NB4 (cell line): ENCODE results near the gene HBG2.

ENCODE experiments used
- CTCF ChIP-seq: IDR thresholded peaks from one replicate; pipeline ENCODE4 v1.5.1; 2012; ENCODE audit warnings: low read depth, low read length
- MAX ChIP-seq: IDR thresholded peaks from 2 replicates; pipeline ENCODE4 v1.6.1; 2011; ENCODE audit warnings: low read depth, low read length
- MYC ChIP-seq: IDR thresholded peaks from 2 replicates; pipeline ENCODE4 v1.6.1; 2011; ENCODE audit warnings: low read depth, low read length
- POLR2A ChIP-seq: IDR thresholded peaks from 2 replicates; pipeline ENCODE4 v1.6.1; 2011; ENCODE audit warnings: mild to moderate bottlenecking; ENCODE audit not compliant: insufficient read length; ENCODE audit errors: extremely low read depth

- TF ChIP-seq MAX (no peak), CTCF (no peak), POLR2A (no peak), MYC (no peak)
Measured at GRCh38 chr11:5225480-5225871, 29.1 kb downstream of the HBG2 start.
